DOHH2 (cell line): Measurements from ENCODE around the gene PTPRC.

Source experiments
- H3F3A ChIP-seq: fragments of 200-600 bp; sonication (generic), shearing (Covaris generic); 2 replicates; pipeline ENCODE4 v1.6.0; 2016; ENCODE audit warnings: antibody characterized with exemption, mild to moderate bottlenecking; ENCODE audit not compliant: control insufficient read depth, insufficient read depth
- H3K27ac ChIP-seq: fragments of 200-600 bp; sonication (generic); 2 replicates; pipeline ENCODE4 v1.5.1; 2014; ENCODE audit warnings: low read depth, mild to moderate bottlenecking, low read length, moderate library complexity
- H3K27me3 ChIP-seq: fragments of 200-600 bp; sonication (generic); 2 replicates; pipeline ENCODE4 v1.6.1; 2014; ENCODE audit warnings: mild to moderate bottlenecking, low read length, mixed read lengths; ENCODE audit not compliant: control insufficient read depth
- H3K36me3 ChIP-seq: fragments of 200-600 bp; sonication (generic); 2 replicates; pipeline ENCODE4 v1.6.1; 2014; ENCODE audit warnings: mild to moderate bottlenecking, low read length, moderate library complexity, mixed read lengths; ENCODE audit not compliant: control insufficient read depth
- H3K4me1 ChIP-seq: fragments of 200-600 bp; sonication (generic); 2 replicates; pipeline ENCODE4 v1.6.1; 2014; ENCODE audit warnings: mild to moderate bottlenecking, low read length, mixed read lengths; ENCODE audit not compliant: control insufficient read depth
- H3K4me2 ChIP-seq: fragments of 200-600 bp; sonication (generic); 2 replicates; pipeline ENCODE4 v1.6.0; 2014; ENCODE audit warnings: mild to moderate bottlenecking, low read length, moderate library complexity
- H3K4me3 ChIP-seq: fragments of 200-600 bp; sonication (generic); 2 replicates; pipeline ENCODE4 v1.5.1; 2014; ENCODE audit warnings: mild to moderate bottlenecking, low read length, mixed read lengths
- H3K79me2 ChIP-seq: fragments of 200-600 bp; sonication (generic); 2 replicates; pipeline ENCODE4 v1.6.1; 2014; ENCODE audit warnings: mild to moderate bottlenecking, low read length, mixed read lengths; ENCODE audit not compliant: control insufficient read depth
- H3K9me2 ChIP-seq: fragments of 200-600 bp; sonication (generic); replicated peaks from 2 replicates; pipeline ENCODE4 v1.6.1; 2014; ENCODE audit warnings: mild to moderate bottlenecking, low read length, mixed read lengths; ENCODE audit not compliant: control insufficient read depth
- H3K9me3 ChIP-seq: fragments of 200-600 bp; sonication (generic); 2 replicates; pipeline ENCODE4 v1.6.1; 2014; ENCODE audit warnings: antibody characterized with exemption, low read length, mixed read lengths; ENCODE audit not compliant: control insufficient read depth, insufficient read depth
- H4K20me1 ChIP-seq: fragments of 200-600 bp; sonication (generic); 2 replicates; pipeline ENCODE4 v1.6.0; 2014; ENCODE audit warnings: low read depth, mild to moderate bottlenecking, antibody characterized with exemption, low read length, moderate library complexity; ENCODE audit not compliant: control insufficient read depth, insufficient read depth
- CTCF ChIP-seq: fragments of 200-600 bp; sonication (generic); IDR thresholded peaks from one replicate; pipeline ENCODE4 v1.5.1; 2014; ENCODE audit warnings: antibody characterized with exemption, mild to moderate bottlenecking, low read depth, low read length; ENCODE audit not compliant: poor library complexity, severe bottlenecking
- EZH2phosphoT487 ChIP-seq: fragments of 200-600 bp; sonication (generic); IDR thresholded peaks from 2 replicates; pipeline ENCODE4 v1.6.1; 2017; ENCODE audit warnings: borderline replicate concordance, mild to moderate bottlenecking, antibody characterized with exemption, low read length, moderate library complexity, mixed read lengths

Gene PTPRC, protein sequence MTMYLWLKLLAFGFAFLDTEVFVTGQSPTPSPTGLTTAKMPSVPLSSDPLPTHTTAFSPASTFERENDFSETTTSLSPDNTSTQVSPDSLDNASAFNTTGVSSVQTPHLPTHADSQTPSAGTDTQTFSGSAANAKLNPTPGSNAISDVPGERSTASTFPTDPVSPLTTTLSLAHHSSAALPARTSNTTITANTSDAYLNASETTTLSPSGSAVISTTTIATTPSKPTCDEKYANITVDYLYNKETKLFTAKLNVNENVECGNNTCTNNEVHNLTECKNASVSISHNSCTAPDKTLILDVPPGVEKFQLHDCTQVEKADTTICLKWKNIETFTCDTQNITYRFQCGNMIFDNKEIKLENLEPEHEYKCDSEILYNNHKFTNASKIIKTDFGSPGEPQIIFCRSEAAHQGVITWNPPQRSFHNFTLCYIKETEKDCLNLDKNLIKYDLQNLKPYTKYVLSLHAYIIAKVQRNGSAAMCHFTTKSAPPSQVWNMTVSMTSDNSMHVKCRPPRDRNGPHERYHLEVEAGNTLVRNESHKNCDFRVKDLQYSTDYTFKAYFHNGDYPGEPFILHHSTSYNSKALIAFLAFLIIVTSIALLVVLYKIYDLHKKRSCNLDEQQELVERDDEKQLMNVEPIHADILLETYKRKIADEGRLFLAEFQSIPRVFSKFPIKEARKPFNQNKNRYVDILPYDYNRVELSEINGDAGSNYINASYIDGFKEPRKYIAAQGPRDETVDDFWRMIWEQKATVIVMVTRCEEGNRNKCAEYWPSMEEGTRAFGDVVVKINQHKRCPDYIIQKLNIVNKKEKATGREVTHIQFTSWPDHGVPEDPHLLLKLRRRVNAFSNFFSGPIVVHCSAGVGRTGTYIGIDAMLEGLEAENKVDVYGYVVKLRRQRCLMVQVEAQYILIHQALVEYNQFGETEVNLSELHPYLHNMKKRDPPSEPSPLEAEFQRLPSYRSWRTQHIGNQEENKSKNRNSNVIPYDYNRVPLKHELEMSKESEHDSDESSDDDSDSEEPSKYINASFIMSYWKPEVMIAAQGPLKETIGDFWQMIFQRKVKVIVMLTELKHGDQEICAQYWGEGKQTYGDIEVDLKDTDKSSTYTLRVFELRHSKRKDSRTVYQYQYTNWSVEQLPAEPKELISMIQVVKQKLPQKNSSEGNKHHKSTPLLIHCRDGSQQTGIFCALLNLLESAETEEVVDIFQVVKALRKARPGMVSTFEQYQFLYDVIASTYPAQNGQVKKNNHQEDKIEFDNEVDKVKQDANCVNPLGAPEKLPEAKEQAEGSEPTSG (N-terminal part only)

GRCh38 chr1:198638894-198639635 lies at the start of gene PTPRC:
Gene PTPRC, plus strand, starts transcription at chr1:198639040. Its CDS starts 229 bp downstream, at chr1:198639269.
- Histone ChIP-seq H3K9me3 (no peaks in the 10 kb centered on the region), H3K79me2 (peaks cover 90% of the 10 kb centered on the region), H3K9me2 (no peaks in the 10 kb centered on the region), H4K20me1 (no peaks in the 10 kb centered on the region), H3K27ac (peak within 1 kb of the TSS; percentile 100), H3K4me2 (peak within 1 kb of the TSS; percentile 96), H3K36me3 (peaks cover 46% of the 10 kb centered on the region), H3K4me1 (peaks cover 66% of the 10 kb centered on the region), H3K27me3 (no peaks in the 10 kb centered on the region), H3F3A (peaks cover 40% of the 10 kb centered on the region), H3K4me3 (peak within 1 kb of the TSS; percentile 83)
- TF ChIP-seq CTCF (no peak), EZH2phosphoT487 (no peak)

- Histone ChIP-seq H3K4me2 (no peak overlapping the region), H3K79me2 (no peaks in the 10 kb centered on the region), H3K4me1 (no peaks in the 10 kb centered on the region; the same call in 1 of the 2 replicates), H3K4me3 (no peak overlapping the region), H3K36me3 (peaks cover 4% of the 10 kb centered on the region), H3K27me3 (no peaks in the 10 kb centered on the region), H3F3A (no peaks in the 10 kb centered on the region), H3K9me2 (no peaks in the 10 kb centered on the region), H3K9me3 (peaks cover 21% of the 10 kb centered on the region), H4K20me1 (no peaks in the 10 kb centered on the region), H3K27ac (no peak overlapping the region)
- TF ChIP-seq EZH2phosphoT487 (no peak), CTCF (no peak)
Measured at GRCh38 chr1:198590454-198590853, 48.4 kb upstream of the PTPRC start.

DNA sequence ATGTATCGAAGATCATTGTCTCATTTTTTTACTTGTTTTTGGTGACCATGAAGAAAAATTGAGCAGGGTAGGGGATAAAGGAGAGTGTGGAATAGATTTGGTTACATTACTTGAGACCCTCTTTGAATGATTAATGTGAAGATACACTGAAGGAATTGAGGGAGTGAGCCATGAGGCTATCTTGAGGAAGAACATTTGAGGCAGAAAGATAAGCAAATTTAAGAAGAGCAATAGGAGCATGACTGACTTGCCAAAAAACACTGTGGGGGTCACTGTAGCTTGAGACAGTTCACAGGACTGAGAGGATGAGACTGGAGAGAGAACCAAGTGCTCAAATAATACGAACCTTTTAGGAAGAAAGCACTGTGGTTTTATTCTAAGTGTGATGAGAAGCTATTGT lies 43.1 kb upstream of the PTPRC start:
- H3K4me1 ChIP-seq, result peaks cover 52% of the 10 kb centered on the region
- no peaks in the 10 kb centered on the region for H4K20me1 ChIP-seq
- H3F3A ChIP-seq, result no peaks in the 10 kb centered on the region
- H3K27ac ChIP-seq, result no peak overlapping the region
- no peak overlapping the region for H3K4me3 ChIP-seq
- no peaks in the 10 kb centered on the region for H3K9me2 ChIP-seq
- TF ChIP-seq EZH2phosphoT487, result no peak
- TF ChIP-seq CTCF, result no peak
- H3K36me3 ChIP-seq, result peaks cover 22% of the 10 kb centered on the region
- H3K9me3 ChIP-seq, result peaks cover 9% of the 10 kb centered on the region; the same call in 1 of the 2 replicates
- no peak overlapping the region for H3K4me2 ChIP-seq
- H3K27me3 ChIP-seq, result no peaks in the 10 kb centered on the region
- H3K79me2 ChIP-seq, result no peaks in the 10 kb centered on the region
